OCI-LY3 (cell line): ENCODE results near the gene FOXO1.

Source experiments
- CTCF ChIP-seq: fragments of 200-600, 300-600 bp; sonication (generic); IDR thresholded peaks from 2 replicates; pipeline ENCODE4 v1.5.1; 2014; ENCODE audit warnings: antibody characterized with exemption, low read length, low read depth
- EZH2phosphoT487 ChIP-seq: fragments of 200-600 bp; shearing (Covaris generic); IDR thresholded peaks from 2 replicates; pipeline ENCODE4 v1.6.1; 2018; ENCODE audit warnings: antibody characterized with exemption, mixed run types, low read depth

- TF ChIP-seq CTCF (no peak), EZH2phosphoT487 (no peak)
Observed at GRCh38 chr13:40679480-40679985, 13.1 kb upstream of the FOXO1 start.
